Right renal cortex interstitium (tissue), 3 donors: ENCODE data around the gene CD7. TPM values are rescaled to one million over a fixed set of nuclear protein-coding genes. Genes with fewer than 3 reads are reported as not detected.
"Not testable (repeated sequence)": the region's sequence is repeated elsewhere in the genome, so short reads cannot be mapped to it uniquely, and the experiment has no call there.

Experiments
- DNase-seq, 3 donors: peaks; one replicate each; pipeline ENCODE4 v3.0.0-alpha.2; 2013; ENCODE audit warnings: low read depth in 3 of 3, low spot score in 2 of 3
- polyA plus RNA-seq, 3 donors: library from polyadenylated mRNA; unstranded; fragments of 120-200 nt; gene quantifications; one replicate each; pipeline ENCODE4 v1.2.1, GENCODE V29; 2013; ENCODE audit not compliant: insufficient read length in 3 of 3

Gene CD7
- polyA plus RNA-seq, 3 donors, result 0.28 to 0.43 (median 0.31) TPM

- not testable (repeated sequence) for DNase-seq
These were observed 30.6 kb upstream of the CD7 start for GRCh38 chr17:82347994-82348393.

DNA sequence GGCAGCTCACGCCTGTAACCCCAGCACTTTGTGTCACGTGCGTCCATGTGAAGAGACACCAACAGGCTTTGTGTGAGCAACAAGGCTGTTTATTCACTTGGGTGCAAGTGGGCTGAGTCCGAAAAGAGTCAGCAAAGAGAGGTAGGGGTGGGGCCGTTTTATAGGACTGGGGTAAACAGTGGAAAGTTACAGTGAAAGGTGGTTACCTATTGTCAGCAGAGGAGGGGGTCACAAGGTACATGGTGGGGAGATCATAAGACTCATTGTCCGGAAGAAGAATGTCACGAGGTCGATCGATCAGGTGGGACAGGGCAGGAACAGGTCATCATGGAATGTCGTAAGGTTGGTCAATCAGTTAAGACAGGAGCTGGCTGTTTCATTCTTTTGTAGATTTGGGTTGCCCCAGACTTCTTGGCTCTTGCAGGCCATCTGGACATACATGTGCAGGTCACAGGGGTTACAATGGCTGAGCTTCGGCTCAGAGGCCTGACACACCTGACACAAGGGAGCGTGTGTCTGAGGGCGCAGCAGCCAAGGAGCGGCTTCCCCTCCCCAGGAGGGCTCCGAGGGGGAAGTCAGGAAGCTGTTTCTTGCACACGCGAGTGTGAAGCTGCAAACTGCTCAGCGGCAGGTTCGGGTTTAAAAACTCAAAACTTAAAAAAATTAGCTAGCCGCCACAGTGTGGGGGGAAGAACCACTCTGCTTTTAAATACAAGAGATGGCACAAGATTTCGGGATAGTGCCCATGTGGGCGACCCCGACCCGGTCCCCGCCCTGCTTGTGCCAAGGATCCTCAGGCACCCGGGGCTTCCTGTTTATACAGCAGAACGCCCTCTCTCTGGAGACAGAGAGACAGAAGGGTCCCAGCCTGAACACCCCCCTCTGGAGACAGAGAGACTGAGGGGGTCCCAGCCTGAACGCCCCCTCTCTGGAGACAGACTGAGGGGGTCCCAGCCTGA lies 29.2 kb upstream of the CD7 start:
- no peak for DNase-seq

DNA sequence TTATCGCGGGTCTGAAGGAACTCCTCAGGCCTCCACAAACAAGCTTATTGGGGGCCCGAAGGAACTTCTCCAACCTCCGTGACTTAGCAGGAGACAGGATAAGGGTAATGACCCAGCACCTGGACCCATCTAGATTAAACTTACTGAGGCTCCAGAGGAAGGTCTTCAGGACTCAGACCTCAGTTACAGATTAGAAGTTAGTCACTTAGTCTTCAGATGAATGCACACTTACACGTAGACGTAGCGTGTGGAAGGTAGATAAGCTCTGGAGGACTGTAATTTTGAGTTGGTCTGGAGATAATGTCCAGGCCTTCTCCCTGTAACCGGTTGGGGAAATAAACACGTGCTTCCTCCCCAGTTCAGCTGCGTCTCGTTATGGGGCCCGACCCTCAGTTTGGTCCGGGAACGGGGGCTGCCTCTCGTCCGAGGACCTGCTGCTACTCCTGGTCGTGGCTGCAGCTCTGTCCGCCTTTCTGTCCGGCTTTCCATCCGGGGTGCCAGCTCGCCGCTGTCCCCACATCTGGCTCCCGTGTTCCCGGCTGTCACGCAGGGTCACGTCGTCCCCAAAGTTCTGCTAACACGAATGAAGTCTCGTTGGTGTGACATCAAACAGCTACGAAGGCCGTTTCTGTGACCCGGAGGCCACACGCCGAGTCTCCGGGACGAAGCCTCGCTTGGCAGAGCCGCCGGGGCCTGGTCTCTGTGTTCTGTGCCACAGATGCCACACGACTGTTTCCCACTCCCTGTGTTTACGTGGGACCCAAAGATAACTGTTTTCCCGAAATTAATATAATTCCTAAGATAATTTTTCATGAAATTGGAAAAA lies 28.0 kb upstream of the CD7 start:
- DNase-seq, result no peak

GRCh38 chr17:82344175-82344907 lies 26.9 kb upstream of the CD7 start:
- no peak for DNase-seq

GRCh38 chr17:82343560-82343959 lies 26.2 kb upstream of the CD7 start:
- DNase-seq, result no peak

GRCh38 chr17:82342361-82343079 lies 25.1 kb upstream of the CD7 start:
- no peak for DNase-seq

DNA sequence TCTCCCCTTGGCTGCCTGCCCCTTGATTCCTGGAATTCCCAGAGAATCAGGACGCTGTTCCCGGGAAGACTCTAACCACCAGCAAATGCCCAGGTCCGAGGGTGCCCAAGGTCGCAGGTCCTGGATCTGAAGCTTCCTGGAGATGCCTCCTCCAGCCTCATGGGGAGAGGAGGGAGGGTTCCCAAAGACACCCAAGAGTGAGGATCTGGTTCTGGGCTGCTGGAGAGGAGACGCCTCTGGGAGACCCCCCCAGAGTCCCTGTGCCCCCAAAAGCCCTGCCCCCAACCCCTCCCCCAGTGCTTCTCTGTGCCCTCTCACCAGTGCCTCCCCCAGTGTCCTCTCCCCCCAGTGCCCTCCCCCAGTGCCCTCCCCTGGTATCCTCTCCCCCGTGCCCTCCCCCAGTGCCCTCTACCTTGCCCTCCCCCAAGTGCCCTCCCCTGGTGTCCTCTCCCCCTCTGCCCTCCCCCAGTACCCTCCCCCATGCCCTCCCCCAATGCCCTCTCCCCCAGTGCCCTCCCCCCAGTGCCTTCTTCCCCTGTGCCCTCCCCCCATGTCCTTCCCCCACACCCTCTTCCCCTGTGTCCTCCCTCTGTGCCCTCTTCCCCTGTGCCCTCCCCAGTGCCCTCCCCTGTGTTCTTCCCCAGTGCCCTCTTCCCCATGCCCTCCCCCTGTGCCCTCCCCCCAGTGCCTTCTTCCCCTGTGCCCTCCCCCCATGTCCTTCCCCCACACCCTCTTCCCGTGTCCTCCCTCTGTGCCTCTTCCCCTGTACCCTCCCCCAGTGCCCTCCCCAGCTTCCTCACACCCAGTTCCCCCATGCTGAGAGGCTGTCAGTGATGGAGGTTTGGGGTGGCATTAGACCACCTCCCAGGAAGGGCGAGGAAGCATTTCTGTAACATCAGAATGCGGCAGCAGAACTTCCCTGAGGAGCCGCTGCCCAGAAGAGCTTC lies 22.5 kb upstream of the CD7 start:
- no peak for DNase-seq

DNA sequence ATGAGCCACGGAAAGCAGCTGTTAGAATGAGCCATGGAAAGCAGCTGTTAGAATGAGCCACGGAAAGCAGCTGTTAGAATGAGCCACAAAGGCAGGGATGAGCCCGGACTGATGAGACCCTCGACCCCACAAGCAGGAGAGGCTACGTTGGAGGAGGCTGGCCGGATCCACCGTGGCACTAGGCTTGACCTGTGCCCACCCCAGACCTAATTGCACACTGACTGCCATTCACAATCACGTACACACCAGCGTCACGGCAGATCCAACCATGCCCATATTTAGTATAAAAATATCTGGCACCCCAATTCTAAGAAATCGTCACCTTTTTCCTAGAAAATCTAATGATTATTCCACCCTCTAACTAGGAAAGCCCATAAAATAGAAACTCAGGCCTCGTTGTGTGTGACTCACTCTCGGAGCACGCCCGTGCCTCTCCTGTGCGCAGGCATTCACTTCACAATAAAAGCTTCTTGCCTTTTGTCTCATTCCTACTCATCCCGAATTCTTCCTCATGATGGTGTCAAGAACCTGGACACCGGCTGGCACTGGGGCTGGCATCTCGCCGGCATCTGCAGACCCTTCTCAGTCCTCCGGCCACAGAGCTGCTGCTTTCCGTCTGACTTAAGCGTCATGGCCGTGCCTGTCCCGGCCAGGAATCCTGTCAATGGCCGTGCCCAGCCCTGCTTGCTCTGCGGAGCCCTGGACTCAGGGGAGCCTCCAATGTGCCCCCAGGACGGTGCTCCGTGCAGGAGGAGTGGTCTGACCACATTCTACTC lies 21.6 kb upstream of the CD7 start:
- no peak for DNase-seq

DNA sequence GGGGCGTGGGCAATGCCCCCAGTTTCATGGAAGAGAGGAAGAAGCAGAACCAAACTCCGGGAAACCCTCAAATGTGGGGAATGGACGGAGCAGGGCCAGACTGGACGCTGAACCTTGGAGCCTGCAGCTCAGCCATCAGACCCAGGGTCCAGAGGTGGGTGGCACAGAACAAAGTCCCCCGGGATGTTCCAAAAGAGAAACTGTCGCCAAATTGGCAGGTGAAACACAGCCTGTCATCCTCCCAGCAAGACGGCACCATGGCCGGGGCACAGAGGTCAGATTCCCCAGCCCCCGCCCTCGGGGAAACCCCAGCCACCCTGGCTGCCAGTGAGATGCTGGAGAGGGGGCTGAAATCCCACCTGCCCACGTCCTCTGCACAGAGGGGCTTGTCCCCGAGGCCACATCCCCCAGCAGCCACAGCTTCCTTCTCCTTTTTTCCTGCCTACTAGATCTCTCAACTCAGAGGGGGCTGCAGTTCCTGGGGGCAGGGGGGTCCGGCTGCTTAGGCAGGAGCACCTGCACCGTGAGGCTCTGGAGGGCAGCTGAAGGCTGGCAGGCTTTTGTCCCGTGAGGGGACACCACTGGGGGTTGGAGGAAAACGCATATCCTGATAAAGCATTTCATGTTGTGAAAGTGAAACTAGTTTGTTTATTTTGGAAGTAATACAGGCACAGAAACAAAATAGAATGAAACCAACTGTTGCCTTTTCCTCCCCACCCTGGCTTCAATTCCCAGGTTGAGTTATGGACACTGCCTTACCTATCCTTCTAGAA lies 17.4 kb upstream of the CD7 start:
- no peak for DNase-seq

DNA sequence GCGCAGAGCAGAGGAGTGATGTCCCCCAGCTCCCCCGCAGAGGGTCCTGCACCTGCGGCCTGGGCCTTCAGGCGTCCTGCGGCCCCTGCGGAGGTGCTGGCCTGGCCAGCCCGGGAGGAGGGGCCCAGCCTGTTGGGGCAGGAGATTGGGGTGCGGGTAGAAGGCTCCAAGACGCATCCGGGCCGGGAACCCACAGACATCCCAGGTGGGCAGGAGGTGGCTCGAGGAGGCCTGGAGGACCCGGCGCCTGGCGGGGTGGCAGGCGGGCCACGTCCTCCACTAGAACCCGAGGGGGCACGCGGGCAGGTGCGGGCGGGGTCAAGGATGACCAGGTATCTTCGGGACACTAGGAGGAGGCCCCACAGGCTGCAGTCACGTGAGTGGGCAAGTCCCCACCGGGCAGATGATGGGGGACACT lies 16.8 kb upstream of the CD7 start:
- DNase-seq, result no peak

DNA sequence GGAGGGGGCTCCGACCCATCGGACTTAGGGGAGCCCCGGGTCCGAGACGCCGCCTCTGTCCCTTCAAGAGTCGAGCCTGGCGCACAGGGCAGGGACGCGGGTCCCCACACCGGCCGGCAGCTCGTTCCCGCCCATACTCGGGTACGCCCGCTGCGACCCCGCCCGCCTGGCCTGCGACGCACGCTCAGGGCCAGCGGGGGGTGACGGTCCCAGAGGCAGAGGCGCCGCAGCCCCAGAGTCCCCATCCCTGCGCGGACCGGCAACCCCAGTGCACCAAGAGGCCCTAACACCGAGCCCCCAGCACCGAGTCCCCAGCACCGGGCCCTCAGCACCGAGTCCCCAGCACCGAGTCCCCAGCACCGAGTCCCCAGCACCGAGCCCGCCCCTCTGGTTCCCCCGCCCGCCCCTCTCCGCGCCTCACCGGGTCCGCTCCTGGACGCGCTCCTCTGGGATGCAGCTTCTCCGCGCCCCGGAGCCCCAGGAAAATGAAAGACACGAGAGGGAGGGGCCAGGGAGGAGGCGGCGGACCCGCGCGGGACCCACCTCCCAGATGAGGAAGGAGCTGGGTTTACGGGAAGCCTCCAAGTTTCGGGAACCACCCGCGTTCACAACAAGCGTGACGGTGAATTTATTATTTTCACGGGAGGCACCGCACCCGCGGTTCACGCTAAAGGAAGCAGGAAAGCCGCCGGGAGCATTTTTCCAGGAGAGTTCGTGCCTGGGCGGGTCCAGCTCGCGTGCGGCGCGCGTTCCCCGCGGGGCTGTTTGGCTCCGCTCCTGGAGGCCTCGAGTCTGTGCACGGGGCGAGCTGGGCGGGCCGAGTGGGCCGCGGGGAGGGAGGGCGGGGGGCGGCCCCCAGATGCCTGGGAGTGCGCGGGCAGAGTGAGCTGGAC lies 16.1 kb upstream of the CD7 start, which contains the start of gene SECTM1:
Gene SECTM1, minus strand, starts transcription at position 488 of the 893 bp plus-strand sequence. CDS start 6,526 bp downstream, outside the sequence.
- no peak for DNase-seq

DNA sequence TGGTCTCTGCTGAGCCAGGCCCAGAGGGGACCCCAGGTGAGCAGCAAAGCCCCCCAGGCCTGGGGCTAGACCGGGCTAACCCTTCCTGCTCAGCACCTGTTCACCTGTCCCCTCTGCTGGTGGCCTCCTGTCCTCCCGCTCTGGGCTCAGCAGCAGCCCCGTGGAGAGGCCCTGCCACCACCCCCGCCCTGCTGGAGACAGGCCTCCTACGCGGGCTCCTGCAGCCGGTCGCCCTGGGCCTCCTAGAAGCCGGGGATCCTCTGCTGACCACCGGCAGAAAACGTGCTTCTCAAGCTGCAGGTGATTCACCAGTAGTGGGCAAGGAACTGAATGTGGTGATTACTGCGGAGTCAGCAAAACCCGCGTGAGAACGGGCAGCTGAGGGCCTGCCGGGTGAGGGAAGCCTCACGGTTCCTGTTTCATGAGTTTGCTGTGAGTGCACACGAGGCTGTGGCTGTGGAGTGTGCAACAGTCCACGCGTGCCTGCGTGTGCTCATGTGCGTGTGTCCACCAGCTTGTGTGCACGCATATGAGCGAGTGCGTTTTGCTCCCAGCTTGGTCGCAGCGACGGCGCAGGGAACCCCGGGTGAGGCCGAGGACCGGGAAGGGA lies 15.4 kb upstream of the CD7 start:
- no peak for DNase-seq

DNA sequence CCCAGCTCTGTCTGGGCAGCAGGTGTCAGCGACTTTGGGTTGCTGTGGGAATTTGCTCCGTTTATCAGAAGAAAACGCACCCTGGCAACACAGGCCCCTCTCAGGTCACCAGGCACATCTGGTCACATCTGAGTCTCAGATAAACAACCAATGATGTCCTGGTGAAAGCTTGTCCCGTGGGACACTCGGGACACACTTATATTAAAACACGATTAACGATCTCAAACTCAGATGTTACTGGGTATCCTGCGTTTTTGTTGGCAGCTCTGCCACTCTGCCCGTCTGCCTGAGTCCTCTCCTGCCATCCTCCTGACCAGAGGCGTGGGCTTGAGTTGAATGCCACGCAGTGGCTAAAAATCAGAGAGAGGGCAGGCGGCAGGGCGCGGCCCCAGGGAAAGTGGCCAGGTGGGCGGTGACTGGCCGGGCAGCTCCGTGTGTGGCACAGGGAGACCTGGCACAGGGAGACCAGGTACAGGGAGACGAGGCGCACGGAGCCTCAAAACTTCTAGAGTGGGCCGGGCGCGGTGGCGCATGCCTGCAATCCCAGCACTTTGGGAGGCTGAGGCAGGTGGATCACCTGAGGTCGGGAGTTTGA lies 14.0 kb upstream of the CD7 start:
- no peak for DNase-seq

GRCh38 chr17:82330322-82331239 lies 13.2 kb upstream of the CD7 start:
- DNase-seq, result no peak
